Esophagus muscularis mucosa (tissue), 4 donors: ENCODE results near the gene ZNF775. TPM values are rescaled to one million over a fixed set of nuclear protein-coding genes. Genes with fewer than 3 reads are reported as not detected.

Source experiments
- DNase-seq: peaks from one replicate; pipeline ENCODE4 v3.0.0-alpha.2; 2017; ENCODE audit errors: extremely low spot score
- H3K27ac ChIP-seq, 4 donors: fragments of 200-600 bp; sonication (generic); replicated peaks in 1 of 4; 1 replicate in 3 of 4; 2 replicates in 1 of 4; pipeline ENCODE4 v1.5.1; 2016 to 2019; ENCODE audit warnings: mild to moderate bottlenecking in 1 of 4
- H3K27me3 ChIP-seq, 4 donors: fragments of 200-600 bp; sonication (generic); one replicate each; pipeline versions ENCODE4 v1.5.1 to v1.6.0; 2016 to 2019
- H3K36me3 ChIP-seq, 4 donors: fragments of 200-600 bp; sonication (generic); one replicate each; pipeline ENCODE4 v1.5.1; 2016 to 2019
- H3K4me1 ChIP-seq, 4 donors: fragments of 200-600 bp; sonication (generic); one replicate each; pipeline ENCODE4 v1.5.1; 2016 to 2019
- H3K4me3 ChIP-seq, 4 donors: fragments of 200-600 bp; sonication (generic); 1 replicate in 2 of 4; 2 replicates in 2 of 4; pipeline ENCODE4 v1.5.1; 2016 to 2019; ENCODE audit warnings: mild to moderate bottlenecking in 4 of 4, moderate library complexity in 1 of 4
- H3K9me3 ChIP-seq, 4 donors: fragments of 200-600 bp; sonication (generic); 1 replicate in 3 of 4; 2 replicates in 1 of 4; pipeline ENCODE4 v1.5.1; 2016 to 2019
- CTCF ChIP-seq, 3 experiments: fragments of 200-600 bp in 2 of 3; fragments of 450-650 bp in 1 of 3; sonication (generic) in 2 of 3; IDR thresholded peaks; one replicate each; pipeline ENCODE4 v1.5.1; 2017 to 2019; ENCODE audit warnings: antibody characterized with exemption in 3 of 3, mild to moderate bottlenecking in 2 of 3, moderate library complexity in 1 of 3
- EP300 ChIP-seq: sonication (generic); formaldehyde crosslinking; IDR thresholded peaks from one replicate; pipeline ENCODE4 v1.6.1; 2017; ENCODE audit warnings: antibody characterized with exemption
- POLR2A ChIP-seq: fragments of 450-650 bp; IDR thresholded peaks from one replicate; pipeline ENCODE4 v1.6.1; 2017; ENCODE audit warnings: antibody characterized with exemption, moderate library complexity, mild to moderate bottlenecking, low read depth
- POLR2AphosphoS5 ChIP-seq, 2 donors: sonication (generic); formaldehyde crosslinking; IDR thresholded peaks; one replicate each; pipeline ENCODE4 v1.6.1; 2017; ENCODE audit warnings: antibody characterized with exemption in 2 of 2
- WGBS: methylation state at CpG from one replicate; pipeline ENCODE4 v1.1.5; 2018; 5-methylcytosine and 5-hydroxymethylcytosine counted together
- intact Hi-C: fragments of 100-400 bp; cut with DNase I; formaldehyde crosslinking; loops from one replicate; pipeline ENCODE4 v1.15.1; 2023
- total RNA-seq, 4 donors: library from RNA; depleted of rRNA; stranded (reverse); fragments of >200 nt; gene quantifications; one replicate each; pipeline versions ENCODE4 v1.1.0 to v1.2.1, GENCODE V29; 2016

Gene ZNF775
- total RNA-seq, 4 donors from 2014 or later: 6.6 to 19.8 (median 15.0) TPM

GRCh38 chr7:150336746-150337145 is 42.4 kb upstream of the ZNF775 start:
- intact Hi-C loops: no loop called here
- DNase-seq: no peak
- WGBS: 95% methylated on average over 14 of the region's 14 CpGs

GRCh38 chr7:150337179-150337578 is 42.0 kb upstream of the ZNF775 start:
- Histone ChIP-seq H3K36me3 (peaks cover 0 to 20% (median 5%) of the 10 kb centered on the region in 4 donors), H3K27me3 (peaks cover 0 to 11% (median 2%) of the 10 kb centered on the region in 4 donors), H3K4me3 (no peak overlapping the region), H3K4me1 (peaks cover 36 to 84% (median 83%) of the 10 kb centered on the region in 4 donors), H3K27ac (peak overlapping the region; percentile 65 to 93 (median 72)), H3K9me3 (no peaks in the 10 kb centered on the region)
- TF ChIP-seq EP300 (no peak), CTCF (IDR thresholded peaks at IDR 0.05) (no peak), POLR2AphosphoS5 (IDR thresholded peaks at IDR 0.05) (no peak), POLR2A (no peak)
- WGBS: 80% methylated on average over 12 of the region's 18 CpGs
- DNase-seq: no peak
- intact Hi-C loops: no loop called here

More at GRCh38 chr7:150336746-150337145, 42.4 kb upstream of the ZNF775 start:
- Histone ChIP-seq H3K36me3 (peaks cover 0 to 20% (median 7%) of the 10 kb centered on the region in 4 donors), H3K27ac (peak overlapping the region; percentile 65 to 93 (median 72)), H3K4me3 (no peak overlapping the region), H3K4me1 (peaks cover 32 to 80% (median 79%) of the 10 kb centered on the region in 4 donors), H3K9me3 (no peaks in the 10 kb centered on the region), H3K27me3 (peaks cover 0 to 11% (median 2%) of the 10 kb centered on the region in 4 donors)
- no peak for TF ChIP-seq POLR2A
- TF ChIP-seq POLR2AphosphoS5 (IDR thresholded peaks at IDR 0.05): no peak
- TF ChIP-seq EP300: no peak
- TF ChIP-seq CTCF (IDR thresholded peaks at IDR 0.05): no peak

GRCh38 chr7:150337659-150338081 is 41.5 kb upstream of the ZNF775 start:
- TF ChIP-seq CTCF (IDR thresholded peaks at IDR 0.05): no peak
- TF ChIP-seq EP300: no peak
- no peak for TF ChIP-seq POLR2AphosphoS5 (IDR thresholded peaks at IDR 0.05)
- peaks cover 0 to 20% (median 5%) of the 10 kb centered on the region in 4 donors for H3K36me3 ChIP-seq
- intact Hi-C loops: no loop called here
- H3K27me3 ChIP-seq: peaks cover 0 to 11% (median 2%) of the 10 kb centered on the region in 4 donors
- DNase-seq: no peak
- no peaks in the 10 kb centered on the region for H3K9me3 ChIP-seq
- H3K27ac ChIP-seq: peak overlapping the region; percentile 65 to 93 (median 72)
- WGBS: 91% methylated on average over 5 of the region's 6 CpGs
- H3K4me1 ChIP-seq: peaks cover 36 to 85% (median 84%) of the 10 kb centered on the region in 4 donors
- no peak overlapping the region for H3K4me3 ChIP-seq

GRCh38 chr7:150338166-150338829 is 40.8 kb upstream of the ZNF775 start:
- intact Hi-C loops: no loop called here
- 76% methylated on average over 5 of the region's 11 CpGs for WGBS
- no peak for TF ChIP-seq EP300
- no peak for TF ChIP-seq POLR2AphosphoS5 (IDR thresholded peaks at IDR 0.05)
- TF ChIP-seq POLR2A: no peak
- no peak for TF ChIP-seq CTCF (IDR thresholded peaks at IDR 0.05)
- H3K9me3 ChIP-seq: no peaks in the 10 kb centered on the region
- peaks cover 36 to 85% (median 84%) of the 10 kb centered on the region in 4 donors for H3K4me1 ChIP-seq
- peaks cover 0 to 11% (median 2%) of the 10 kb centered on the region in 4 donors for H3K27me3 ChIP-seq
- no peak for DNase-seq
- peaks cover 0 to 20% (median 5%) of the 10 kb centered on the region in 4 donors for H3K36me3 ChIP-seq
- H3K27ac ChIP-seq: peak overlapping the region; percentile 65 to 93 (median 86)
- H3K4me3 ChIP-seq: no peak overlapping the region
